GM19455 (cell line): ENCODE results near the gene CACHD1.

Experiments used
- ATAC-seq: cut with Tn5 transposase; IDR thresholded peaks from one replicate; pipeline ENCODE4 v1.9.1; 2021; ENCODE audit not compliant: unreplicated experiment

Gene CACHD1

GRCh38 chr1:64519901-64520300 is 50.0 kb downstream of the CACHD1 start:
- ATAC-seq = no peak

GRCh38 chr1:64522740-64523139 is 52.8 kb downstream of the CACHD1 start:
- ATAC-seq = no peak

- ATAC-seq = no peak
These were observed 53.7 kb downstream of the CACHD1 start for GRCh38 chr1:64523413-64524337.

- ATAC-seq = no peak
These were observed 54.7 kb downstream of the CACHD1 start for GRCh38 chr1:64524614-64525013.

- ATAC-seq = no peak
These were observed 55.3 kb downstream of the CACHD1 start for GRCh38 chr1:64525116-64525686.

- no peak for ATAC-seq
These were observed 56.4 kb downstream of the CACHD1 start for GRCh38 chr1:64526312-64526711.

- no peak for ATAC-seq
These were observed 57.2 kb downstream of the CACHD1 start for GRCh38 chr1:64527165-64527564.

- no peak for ATAC-seq
These were observed 57.9 kb downstream of the CACHD1 start for GRCh38 chr1:64527786-64528185.

- no peak for ATAC-seq
These were observed 61.2 kb downstream of the CACHD1 start for GRCh38 chr1:64530969-64531692.

GRCh38 chr1:64532646-64533045 is 62.7 kb downstream of the CACHD1 start:
- ATAC-seq = no peak

- no peak for ATAC-seq
These were observed 66.3 kb downstream of the CACHD1 start for GRCh38 chr1:64535938-64536835.

GRCh38 chr1:64536836-64537490 is 67.0 kb downstream of the CACHD1 start:
- ATAC-seq = no peak

GRCh38 chr1:64537942-64538341 is 68.0 kb downstream of the CACHD1 start:
- ATAC-seq = no peak

- no peak for ATAC-seq
These were observed 68.5 kb downstream of the CACHD1 start for GRCh38 chr1:64538389-64538788.

GRCh38 chr1:64539289-64539688 is 69.4 kb downstream of the CACHD1 start:
- ATAC-seq = no peak

- no peak for ATAC-seq
These were observed 69.9 kb downstream of the CACHD1 start for GRCh38 chr1:64539781-64540218.

GRCh38 chr1:64540265-64540791 is 70.4 kb downstream of the CACHD1 start:
- ATAC-seq = no peak

GRCh38 chr1:64542118-64542517 is 72.2 kb downstream of the CACHD1 start:
- ATAC-seq = no peak

- ATAC-seq = no peak
These were observed 73.9 kb downstream of the CACHD1 start for GRCh38 chr1:64543831-64544230.
